Muscle of arm (tissue), 14 donors: ENCODE data around the gene CSH1. TPM values are rescaled to one million over a fixed set of nuclear protein-coding genes. Genes with fewer than 3 reads are reported as not detected.
"Not testable (repeated sequence)": the region's sequence is repeated elsewhere in the genome, so short reads cannot be mapped to it uniquely, and the experiment has no call there.

ENCODE experiments used
- DNase-seq: peaks from one replicate; pipeline ENCODE4 v3.0.0-alpha.2; 2013
- long read RNA-seq, 11 donors: transcript quantifications; one replicate each; lab custom pipeline, GENCODE V29; 2026
- polyA plus RNA-seq, 12 donors: library from polyadenylated mRNA; unstranded; fragments of 120-200 nt; gene quantifications; one replicate each; pipeline ENCODE4 v1.2.1, GENCODE V29; 2013; ENCODE audit not compliant: insufficient read length in 12 of 12

The CSH1 gene
- 10 to 100 TPM in 3 of 12 donors, 1 to 10 TPM in 6, under 1 TPM in 1, not detected in 2; 0.58 to 19.1 (median 7.0) TPM for polyA plus RNA-seq
- long read RNA-seq, donor 1, partial matches to known transcripts = 0 of 4 reads
- long read RNA-seq, donor 1, other reads (novel, unspliced or antisense) = 0 of 4 reads
- long read RNA-seq, donor 2 = 0 reads
- long read RNA-seq, donor 3, transcript CSH1-201 (5 exons, 900 nt) = major isoform, 8 of 8 reads
- long read RNA-seq, donor 3, partial matches to known transcripts = 0 of 8 reads
- long read RNA-seq, donor 3, other reads (novel, unspliced or antisense) = 0 of 8 reads
- long read RNA-seq, donor 4, partial matches to known transcripts = 0 of 2 reads
- long read RNA-seq, donor 4, other reads (novel, unspliced or antisense) = 0 of 2 reads
- long read RNA-seq, donor 5, transcript CSH1-201 (5 exons, 900 nt) = major isoform, 20 of 21 reads
- long read RNA-seq, donor 5, partial matches to known transcripts = 0 of 21 reads
- long read RNA-seq, donor 5, other reads (novel, unspliced or antisense) = 0 of 21 reads
- long read RNA-seq, donor 6, partial matches to known transcripts = 0 of 3 reads
- long read RNA-seq, donor 6, other reads (novel, unspliced or antisense) = 0 of 3 reads
- long read RNA-seq, donor 7 = 0 reads
- long read RNA-seq, donor 8, partial matches to known transcripts = 0 of 2 reads
- long read RNA-seq, donor 8, other reads (novel, unspliced or antisense) = 0 of 2 reads
- long read RNA-seq, donor 9 = 0 reads
- long read RNA-seq, donor 10, transcript CSH1-201 (5 exons, 900 nt) = major isoform, 12 of 13 reads
- long read RNA-seq, donor 10, partial matches to known transcripts = 0 of 13 reads
- long read RNA-seq, donor 10, other reads (novel, unspliced or antisense) = 0 of 13 reads
- long read RNA-seq, donor 11, transcript CSH1-201 (5 exons, 900 nt) = major isoform, 14 of 14 reads
- long read RNA-seq, donor 11, partial matches to known transcripts = 0 of 14 reads
- long read RNA-seq, donor 11, other reads (novel, unspliced or antisense) = 0 of 14 reads

DNA sequence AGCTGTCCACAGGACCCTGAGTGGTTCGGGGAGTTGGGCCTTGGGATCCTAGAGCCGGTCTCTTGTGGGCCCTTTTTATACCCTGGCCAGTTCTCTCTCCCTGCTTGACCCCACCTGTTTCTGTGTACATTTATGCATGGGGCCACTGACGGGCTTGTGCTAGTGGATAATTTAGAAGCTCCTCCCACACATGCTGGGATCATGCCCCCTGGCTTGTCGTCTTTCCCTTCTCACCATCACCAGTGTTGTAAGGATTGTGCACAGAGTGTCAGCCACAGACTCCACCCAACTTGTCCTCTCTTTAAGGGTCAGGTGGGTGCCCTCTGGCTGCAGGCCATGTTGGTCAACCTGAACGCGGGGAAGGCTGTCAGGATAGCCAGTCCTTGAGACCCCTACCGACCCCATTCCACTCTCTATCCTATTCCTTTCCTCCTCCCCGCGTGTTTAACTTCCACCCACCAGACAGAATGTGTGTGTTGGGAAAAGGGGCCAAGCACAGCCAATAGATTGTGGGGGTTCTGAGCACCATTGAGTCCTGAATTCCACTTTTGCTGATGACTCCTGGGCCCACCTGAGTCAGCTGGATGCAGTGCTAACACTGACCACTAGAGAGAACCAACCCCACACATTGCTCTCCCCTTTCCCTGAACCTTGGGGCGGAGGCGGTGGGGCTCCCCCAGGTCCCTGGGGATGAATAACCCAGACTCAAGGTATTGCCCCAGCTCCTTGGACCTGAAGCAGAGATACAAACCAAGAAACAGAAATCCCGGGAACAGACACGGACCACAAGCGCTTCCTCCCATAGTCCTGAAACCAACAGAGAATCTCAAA, at the start of gene CSH1:
Gene CSH1, minus strand, starts transcription at position 51 of the 831 bp plus-strand sequence. CDS start 63 bp downstream, outside the sequence.
- DNase-seq = not testable (repeated sequence)

DNA sequence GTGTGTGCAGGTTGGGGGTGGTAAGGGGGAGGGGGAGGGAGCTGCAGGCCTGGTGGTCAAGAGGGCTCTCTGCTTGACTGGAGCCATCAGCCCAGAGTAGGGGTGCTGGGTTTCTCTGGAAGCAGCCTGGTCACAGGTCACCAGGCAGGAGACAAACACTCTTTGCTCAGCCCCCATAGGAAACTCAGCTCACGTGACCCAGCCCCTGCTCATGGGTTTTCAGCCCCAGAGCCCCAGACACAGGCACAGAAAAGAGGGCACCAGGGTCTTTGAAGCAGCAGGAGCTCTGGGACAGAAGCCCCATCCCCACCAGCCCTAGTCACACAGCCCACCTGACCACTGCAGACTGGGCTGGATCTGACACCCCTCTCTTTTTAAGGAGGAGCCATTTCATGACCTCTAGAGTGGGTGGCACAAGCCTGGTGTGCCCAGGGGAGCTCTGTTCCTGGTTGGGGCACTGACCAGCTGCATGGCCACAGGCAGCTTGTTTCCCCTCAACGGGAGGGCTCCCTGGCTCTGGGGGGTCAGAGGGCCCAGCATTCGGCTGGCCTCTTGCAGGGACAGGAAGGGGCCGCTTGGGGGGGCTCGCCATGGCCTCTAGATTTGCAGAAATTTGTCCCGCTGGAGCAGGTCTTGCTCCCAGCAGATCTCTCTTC, 49.5 kb upstream of the CSH1 start:
- no peak for DNase-seq

DNA sequence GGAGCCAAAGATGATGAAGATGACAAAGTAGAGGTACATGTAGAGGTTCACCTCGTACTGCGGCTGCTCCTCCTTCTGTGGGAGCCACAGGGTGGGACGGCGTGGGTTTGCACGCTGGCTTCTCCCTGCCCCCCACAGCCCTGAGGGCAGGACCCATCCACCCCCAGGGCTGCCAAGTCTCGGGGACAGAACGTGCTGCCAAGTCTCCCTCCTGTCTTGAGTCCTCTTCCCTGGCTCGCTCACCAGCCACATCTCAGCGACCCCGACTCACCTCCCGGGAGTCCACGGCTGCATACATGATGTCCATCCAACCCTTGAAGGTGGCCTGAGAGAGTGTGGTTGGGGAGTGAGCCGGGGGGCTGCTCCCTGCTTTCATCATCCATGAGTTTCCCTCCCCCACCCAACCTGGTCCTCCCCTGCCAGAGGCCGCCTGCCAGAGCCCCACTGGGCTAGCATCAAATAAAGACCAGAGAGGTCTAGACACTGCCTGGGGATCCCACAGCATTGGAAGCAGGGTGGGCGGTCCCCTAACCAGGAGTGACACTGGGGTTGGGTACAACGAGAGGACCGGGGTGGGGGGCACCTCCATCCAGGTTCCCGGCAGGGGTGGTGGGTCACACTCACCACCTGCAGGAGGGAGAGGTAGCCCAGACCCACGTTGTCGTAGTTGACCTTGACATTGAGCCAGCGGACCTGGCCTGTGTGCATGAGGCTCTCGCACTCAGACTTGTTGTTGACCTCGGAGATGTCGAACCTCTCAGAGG, 48.5 kb upstream of the CSH1 start:
- DNase-seq = no peak

DNA sequence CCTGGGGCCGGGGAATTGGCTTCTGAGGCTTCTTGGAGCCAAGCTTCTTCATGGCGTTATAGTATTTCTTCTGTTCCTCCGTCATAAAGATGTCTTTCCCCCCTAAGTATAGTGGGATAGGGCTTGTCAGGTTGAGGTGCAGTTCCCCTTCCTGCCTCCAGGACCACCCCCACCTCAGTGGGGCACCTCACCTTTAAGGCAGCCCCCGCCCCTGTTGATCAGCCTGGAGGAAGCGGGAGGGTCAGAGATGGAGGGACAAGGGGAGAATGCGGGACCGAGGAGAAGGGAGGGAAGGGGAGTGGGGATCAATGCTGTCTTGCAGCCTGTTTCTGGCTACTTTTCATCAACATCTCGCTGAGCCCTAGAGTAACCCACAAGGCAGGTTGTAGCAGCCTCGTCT, 47.4 kb upstream of the CSH1 start:
- no peak for DNase-seq

- no peak for DNase-seq
Measured at GRCh38 chr17:63942309-63942985, 46.1 kb upstream of the CSH1 start.

GRCh38 chr17:63941751-63942150, 45.4 kb upstream of the CSH1 start:
- no peak for DNase-seq

DNA sequence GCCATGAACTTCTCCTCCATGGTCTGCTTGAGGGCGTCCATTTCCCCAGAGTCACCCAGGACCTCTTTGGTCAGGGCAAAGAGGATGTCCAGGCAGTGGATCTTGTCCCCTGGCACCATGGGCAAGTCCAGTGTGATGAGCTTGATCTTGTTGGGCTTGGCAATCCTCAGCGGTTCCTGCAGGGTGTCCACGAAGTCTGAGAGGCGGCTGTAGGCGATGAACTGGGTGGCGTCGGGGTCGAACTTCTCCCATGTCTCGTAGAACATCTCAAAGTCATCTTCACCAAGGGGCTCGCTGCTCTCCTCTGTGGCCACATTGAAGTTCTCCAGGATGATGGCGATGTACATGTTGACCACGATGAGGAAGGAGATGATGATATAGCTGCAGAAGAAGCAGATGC, 44.8 kb upstream of the CSH1 start:
- no peak for DNase-seq

DNA sequence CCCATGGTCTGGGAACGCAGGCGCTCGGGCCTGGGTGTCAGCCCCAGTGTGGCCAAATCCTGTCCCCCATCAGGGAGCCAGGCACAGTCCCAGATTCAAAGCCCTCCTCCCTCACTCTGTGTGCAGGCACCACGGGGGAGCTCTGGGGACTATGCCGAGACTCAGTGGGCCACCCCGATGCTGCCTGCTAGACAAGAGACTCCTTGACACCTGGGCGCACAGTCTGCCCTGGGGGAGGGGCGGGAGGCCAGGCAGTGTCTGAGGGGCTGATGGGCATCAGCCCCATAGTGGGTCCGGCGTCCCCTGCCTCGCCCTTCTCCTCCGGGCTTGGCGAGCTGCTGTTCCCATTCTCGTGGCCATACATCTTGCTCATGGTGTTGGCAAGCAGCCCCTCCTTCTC, 44.2 kb upstream of the CSH1 start:
- no peak for DNase-seq

DNA sequence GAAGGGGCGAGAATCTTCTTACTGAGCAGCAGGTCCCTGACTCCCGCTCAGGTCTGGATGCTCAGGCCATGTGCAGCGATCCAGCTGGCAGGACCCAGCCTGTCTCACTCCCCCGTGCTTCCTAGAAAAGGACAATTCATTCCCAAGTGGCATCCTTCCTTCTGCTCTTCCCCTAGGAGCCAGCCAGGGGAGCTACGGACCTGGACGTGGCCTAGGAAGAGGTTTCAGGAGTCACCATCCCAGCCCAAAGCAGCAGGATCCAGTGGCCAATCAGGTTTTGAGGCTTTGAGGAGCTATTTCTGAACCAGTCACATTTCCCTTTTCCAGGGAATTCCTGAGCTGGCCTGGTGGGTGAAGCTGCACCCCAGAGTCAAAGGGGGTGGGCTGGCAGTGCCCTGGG, 43.5 kb upstream of the CSH1 start:
- DNase-seq = no peak

DNA sequence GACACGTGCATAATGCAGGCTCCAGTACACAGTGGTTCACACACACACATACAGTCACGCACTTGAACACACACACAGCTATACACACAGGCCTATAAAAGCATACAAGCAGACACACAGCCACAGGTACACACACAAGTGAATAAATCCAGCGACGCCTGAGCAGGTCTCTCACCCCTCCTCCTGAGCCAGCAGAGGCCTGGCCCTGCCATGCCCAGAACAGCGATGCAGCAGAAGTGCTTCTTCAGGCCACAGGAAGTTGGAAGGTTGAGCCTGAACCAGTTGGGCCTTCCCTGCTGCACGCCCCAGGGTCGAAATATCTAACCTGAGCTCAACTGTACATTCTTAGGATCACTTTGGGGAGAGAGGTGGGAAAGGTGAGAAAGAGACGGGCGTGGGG, 43.0 kb upstream of the CSH1 start:
- DNase-seq = no peak

GRCh38 chr17:63937920-63938319, 41.5 kb upstream of the CSH1 start:
- DNase-seq = no peak

DNA sequence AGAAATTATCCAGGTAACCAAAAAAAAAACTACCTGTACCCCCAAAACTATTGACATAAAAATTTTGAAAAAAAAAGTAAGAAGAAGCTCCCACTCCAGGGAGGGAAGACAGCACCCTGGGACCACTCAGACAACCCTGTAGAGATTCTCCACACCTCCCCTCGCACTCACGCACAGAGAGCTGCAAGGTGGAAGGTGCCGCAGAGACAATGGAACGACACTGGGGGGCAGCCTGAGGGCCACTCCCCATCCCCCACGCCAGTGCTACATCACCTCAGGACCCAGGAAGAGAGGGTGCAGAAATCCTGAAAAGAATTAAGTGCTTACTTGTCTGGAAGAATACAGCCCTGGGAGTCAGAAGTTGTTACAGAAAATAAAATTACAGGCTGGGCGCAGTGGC, 40.9 kb upstream of the CSH1 start:
- DNase-seq = no peak

GRCh38 chr17:63934183-63935112, 38.1 kb upstream of the CSH1 start:
- DNase-seq = no peak

- DNase-seq = no peak
Measured at GRCh38 chr17:63933598-63933997, 37.2 kb upstream of the CSH1 start.

DNA sequence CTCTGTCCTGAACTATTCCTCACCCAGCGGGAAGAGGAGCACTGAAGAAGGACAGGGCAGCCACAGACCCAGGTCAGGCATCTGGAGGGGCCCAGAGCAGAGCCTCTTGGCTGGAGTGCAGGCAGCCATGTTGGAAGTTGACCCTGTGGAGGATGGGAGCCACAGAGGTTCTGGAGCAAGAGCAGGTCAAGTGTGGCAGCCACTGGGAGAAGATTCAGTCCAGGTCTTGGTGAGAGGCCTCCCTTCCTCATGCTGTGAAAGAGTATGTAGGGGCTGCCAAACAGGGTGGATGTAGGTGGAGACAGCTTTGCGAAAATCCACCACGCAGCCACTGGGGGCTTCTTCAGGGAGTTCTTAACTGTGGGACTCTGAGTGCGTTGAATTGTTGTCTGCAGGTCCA, 36.3 kb upstream of the CSH1 start:
- no peak for DNase-seq

DNA sequence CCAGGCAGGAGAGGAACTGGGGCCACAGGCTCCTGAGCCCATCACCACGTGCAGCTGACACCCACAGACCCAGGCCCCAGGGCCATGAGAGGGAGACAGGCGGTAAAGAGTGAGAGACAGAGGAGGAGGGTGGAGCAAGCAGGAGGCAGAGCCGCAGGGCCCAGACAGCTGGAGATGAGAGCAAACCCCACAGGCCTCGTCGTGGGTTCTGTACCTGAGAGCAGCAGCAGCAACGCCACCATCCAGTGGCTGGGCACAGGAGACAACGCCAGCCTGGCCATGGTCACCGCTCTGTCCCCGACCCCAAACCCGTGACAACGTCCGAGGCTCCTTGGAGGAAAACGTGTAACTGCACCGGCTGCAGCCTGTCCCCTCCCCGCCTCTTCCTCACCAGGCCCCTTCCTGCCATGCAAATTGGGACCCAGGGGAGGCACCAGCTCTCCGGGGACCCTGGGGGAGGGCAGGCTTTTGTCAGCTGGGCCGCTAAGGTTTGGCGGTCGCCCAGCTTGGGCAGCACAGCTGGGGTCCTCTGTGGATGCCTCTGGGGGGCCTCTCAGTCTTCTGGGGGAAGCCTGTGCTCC, 35.7 kb upstream of the CSH1 start, which contains the start of gene CD79B:
Gene CD79B, minus strand, starts transcription at position 351 of the 581 bp plus-strand sequence. Its CDS starts 70 bp downstream, at position 281.
- no peak for DNase-seq

DNA sequence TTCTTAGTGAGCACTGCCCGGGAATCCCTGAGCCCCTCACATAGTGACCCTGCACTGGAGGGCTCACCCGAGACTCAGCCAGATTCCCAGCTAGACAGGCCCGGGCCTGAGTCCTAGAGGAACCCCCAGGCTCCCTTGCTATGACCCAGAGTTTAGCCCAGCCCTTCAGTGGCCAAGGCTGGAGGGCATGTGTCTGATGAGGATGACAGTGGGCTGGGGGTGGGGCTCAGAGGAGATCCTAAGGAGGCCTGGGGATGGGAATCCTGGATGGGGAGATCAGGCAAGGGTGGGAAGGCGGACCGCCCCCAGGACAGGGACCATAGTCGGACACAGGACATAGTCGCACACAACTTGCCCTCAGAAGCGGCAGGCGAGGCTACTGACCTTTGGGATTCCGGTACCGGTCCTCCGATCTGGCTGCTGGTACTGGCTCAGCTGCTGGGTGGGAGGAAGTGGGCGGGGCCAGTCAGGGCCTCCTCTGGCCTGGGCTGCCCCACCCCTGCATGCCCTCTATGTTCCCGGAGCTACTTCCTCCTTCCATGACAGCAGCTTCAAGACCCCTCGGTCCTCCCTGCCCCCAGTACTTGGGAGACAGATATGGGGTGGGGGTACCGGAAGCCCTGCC, 34.7 kb upstream of the CSH1 start:
- no peak for DNase-seq
